HEK293T (cell line): ENCODE data around the gene PHF13.
A peak's percentile ranks its signal among the peaks of the same experiment; 100 is the strongest.

Experiments used
- CTCF ChIA-PET: fragments of 350-600 bp; formaldehyde crosslinking; extraction: SDS; loops from one replicate; lab custom pipeline; 2021; ENCODE audit warnings: antibody characterized with exemption, inconsistent platforms; lab: Yijun Ruan, JAX
- POLR2A ChIA-PET: fragments of 350-600 bp; formaldehyde crosslinking; extraction: SDS; loops from one replicate; lab custom pipeline; 2020; ENCODE audit warnings: antibody characterized with exemption, inconsistent platforms; lab: Yijun Ruan, JAX
- DNase-seq: peaks from one replicate; pipeline ENCODE4 v3.0.0; 2012; ENCODE audit warnings: mixed read lengths; ENCODE audit errors: extremely low spot score
- ARNT ChIP-seq: fragments of 450-650 bp; IDR thresholded peaks from 2 replicates; pipeline ENCODE4 v1.6.1; 2017; ENCODE audit warnings: mild to moderate bottlenecking
- BHLHE40 ChIP-seq: fragments of 450-650 bp; IDR thresholded peaks from 2 replicates; pipeline ENCODE4 v1.6.1; 2016; ENCODE audit warnings: mild to moderate bottlenecking, moderate library complexity, borderline replicate concordance
- CTBP1 ChIP-seq: fragments of 450-650 bp; IDR thresholded peaks from 2 replicates; pipeline ENCODE4 v1.6.1; 2016; ENCODE audit warnings: borderline replicate concordance
- ELF4 ChIP-seq: fragments of 450-650 bp; IDR thresholded peaks from 2 replicates; pipeline ENCODE4 v1.6.1; 2017; ENCODE audit warnings: antibody characterized with exemption
- FOXA1 ChIP-seq: fragments of 450-650 bp; IDR thresholded peaks from 2 replicates; pipeline ENCODE4 v1.6.1; 2016; ENCODE audit warnings: mild to moderate bottlenecking
- FOXM1 ChIP-seq: fragments of 450-650 bp; IDR thresholded peaks from 2 replicates; pipeline ENCODE4 v1.6.1; 2017; ENCODE audit warnings: mild to moderate bottlenecking, borderline replicate concordance
- HDGF ChIP-seq: fragments of 450-650 bp; IDR thresholded peaks from 2 replicates; pipeline ENCODE4 v1.6.1; 2017; ENCODE audit warnings: antibody characterized with exemption, borderline replicate concordance
- L3MBTL2 ChIP-seq: fragments of 450-650 bp; conservative IDR thresholded peaks from 2 replicates; pipeline ENCODE4 v1.6.1; 2016; ENCODE audit warnings: mild to moderate bottlenecking
- LEF1 ChIP-seq: fragments of 450-650 bp; IDR thresholded peaks from 2 replicates; pipeline ENCODE4 v1.6.1; 2017; ENCODE audit warnings: mild to moderate bottlenecking, borderline replicate concordance
- NFRKB ChIP-seq: fragments of 450-650 bp; IDR thresholded peaks from 2 replicates; pipeline ENCODE4 v1.6.1; 2016; ENCODE audit warnings: mild to moderate bottlenecking, moderate library complexity
- SP1 ChIP-seq: fragments of 450-650 bp; IDR thresholded peaks from 2 replicates; pipeline ENCODE4 v1.6.1; 2017
- SUZ12 ChIP-seq: fragments of 450-650 bp; IDR thresholded peaks from 2 replicates; pipeline ENCODE4 v1.6.1; 2016; ENCODE audit warnings: mild to moderate bottlenecking
- TARDBP ChIP-seq: fragments of 450-650 bp; IDR thresholded peaks from 2 replicates; pipeline ENCODE4 v1.6.1; 2016
- ZNF384 ChIP-seq: fragments of 450-650 bp; IDR thresholded peaks from 2 replicates; pipeline ENCODE4 v1.6.1; 2016

The PHF13 gene

DNA sequence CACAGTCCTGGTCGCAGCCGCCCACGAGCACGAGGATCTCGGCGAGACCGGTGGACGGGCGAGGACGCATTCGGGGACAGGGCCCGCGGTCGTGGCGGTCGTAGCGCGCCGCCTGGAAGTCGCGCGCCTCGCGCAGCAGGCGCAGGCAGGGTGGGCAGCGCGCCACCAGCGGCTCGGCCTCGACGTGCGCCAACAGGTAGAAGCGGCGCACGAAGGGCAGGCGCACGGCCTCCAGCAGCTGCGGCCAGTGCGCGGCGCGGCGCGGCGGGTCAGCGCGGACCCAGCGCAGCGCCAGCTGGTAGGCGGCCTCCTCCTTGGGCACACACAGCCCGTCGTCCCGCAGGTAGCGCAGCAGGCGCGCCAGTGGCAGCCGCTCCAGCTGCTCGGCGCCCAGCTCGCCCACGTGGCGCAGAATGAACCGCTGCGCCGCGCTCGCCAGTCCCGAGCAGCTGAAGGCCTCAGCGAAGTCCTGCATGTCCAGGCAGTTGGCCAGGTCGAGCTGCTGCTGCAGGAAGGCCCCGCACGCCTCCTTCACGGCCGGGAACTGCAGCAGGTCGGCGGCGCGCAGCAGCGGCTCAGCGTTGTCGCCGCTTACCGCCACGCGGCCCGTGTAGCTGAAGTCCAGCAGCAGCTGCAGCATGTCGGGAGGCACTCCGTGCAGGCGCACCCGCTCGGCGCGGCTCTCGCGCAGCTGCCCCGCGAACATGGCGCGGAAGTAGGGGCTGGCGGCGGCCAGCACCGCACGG, 11.4 kb upstream of the PHF13 start:
- ChIA-PET POLR2A (interaction anchor here (0.9 to 6.1 kb wide), 10 partner anchors 10 to 184 kb away, joined by 3 to 55 read pairs (median 6); partner anchors contain the start of genes NOL9, PHF13, TAS1R1 and ZBTB48), CTCF (interaction anchor here (1.3 kb wide), 1 partner anchor 48 kb away, joined by 3 read pairs; the partner anchor contains the start of gene NOL9)
- no peak for DNase-seq
- TF ChIP-seq L3MBTL2 (peak; percentile 77), NFRKB (no peak)

DNA sequence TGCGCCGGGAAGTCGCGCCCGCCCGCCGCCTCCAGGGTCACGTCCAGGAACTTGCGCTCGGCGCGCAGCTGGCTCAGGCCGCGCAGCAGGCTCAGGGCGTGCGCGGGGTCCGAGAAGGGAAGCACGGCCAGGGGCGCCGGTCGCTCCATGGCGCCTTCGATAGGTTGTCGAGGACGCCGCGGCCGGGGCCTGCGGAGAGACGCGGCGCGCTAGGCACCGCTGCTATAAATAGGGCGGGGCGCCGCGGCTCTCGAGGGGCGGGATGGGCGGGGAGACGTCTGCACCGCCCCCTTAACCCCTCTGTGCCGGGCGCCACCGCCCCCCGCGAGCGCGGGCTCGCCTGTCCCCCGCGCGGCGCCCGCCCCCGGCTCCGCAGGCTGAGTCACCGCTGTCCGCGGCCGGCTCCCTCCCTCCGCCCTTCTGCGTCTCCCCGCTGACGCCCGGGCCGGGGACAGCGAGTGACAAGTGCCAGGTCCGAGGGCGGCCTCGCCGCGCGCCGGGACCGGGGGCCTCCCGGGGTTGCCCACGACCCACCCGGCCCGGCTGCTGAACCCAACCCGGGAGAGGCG, 10.8 kb upstream of the PHF13 start, which contains the start of gene KLHL21:
KLHL21 (minus strand) TSS at position 201 of the 569 bp plus-strand sequence; CDS start at position 149, 52 bp downstream.
- ChIA-PET CTCF (interaction anchor here (1.3 kb wide), 1 partner anchor 48 kb away, joined by 3 read pairs; the partner anchor contains the start of gene NOL9), POLR2A (interaction anchor here (0.7 to 6.1 kb wide), 11 partner anchors 9 to 95 kb away, joined by 3 to 55 read pairs (median 5); partner anchors contain the start of genes NOL9, PHF13, TAS1R1 and ZBTB48)
- TF ChIP-seq LEF1 = no peak
- TF ChIP-seq FOXM1 = peak; percentile 43; the same call in 1 of the 2 replicates
- peak; percentile 81 for DNase-seq

DNA sequence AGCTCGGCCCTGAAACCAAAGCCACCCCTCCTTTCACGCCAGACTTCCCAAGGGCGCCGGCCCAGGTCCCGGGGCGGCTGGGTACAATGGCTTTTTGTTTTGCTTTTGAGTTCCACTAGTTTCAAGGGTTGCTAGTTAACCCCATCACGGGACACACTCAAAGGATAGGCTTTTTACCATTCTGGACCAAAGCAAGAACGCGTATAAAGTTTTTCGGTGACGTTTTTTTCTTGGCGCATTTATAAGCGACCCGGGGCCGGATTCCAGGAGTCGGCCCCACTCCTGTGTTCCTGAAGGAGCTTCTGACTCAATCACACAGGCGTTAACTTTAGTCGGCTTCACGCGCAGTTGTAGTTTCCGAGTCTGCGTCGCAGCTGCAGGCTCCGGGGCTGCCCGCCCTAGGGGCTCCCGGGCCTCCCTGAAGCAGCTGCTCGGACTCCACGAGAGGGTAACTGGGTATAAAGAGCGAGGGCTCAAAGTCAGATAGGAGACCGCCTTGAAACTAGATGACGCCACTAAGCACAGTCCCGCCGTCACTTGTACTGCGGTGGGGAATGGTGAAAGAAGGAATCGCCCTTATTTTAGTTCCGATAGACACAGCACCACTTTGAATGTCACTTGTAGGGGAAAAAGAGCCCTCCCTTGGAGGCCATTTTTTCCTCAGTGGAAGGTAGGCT, 10.2 kb upstream of the PHF13 start:
- no peak for TF ChIP-seq ELF4
- TF ChIP-seq ARNT = no peak
- TF ChIP-seq SP1 = no peak
- no peak for TF ChIP-seq BHLHE40
- TF ChIP-seq FOXA1 = no peak
- no peak for TF ChIP-seq FOXM1
- no peak for TF ChIP-seq TARDBP
- no peak for TF ChIP-seq ZNF384
- no peak for TF ChIP-seq L3MBTL2
- TF ChIP-seq CTBP1 = no peak
- no peak for TF ChIP-seq NFRKB
- ChIA-PET CTCF (interaction anchor here (0.6 kb wide), 1 partner anchor 49 kb away, joined by 3 read pairs; the partner anchor contains the start of gene NOL9), POLR2A (interaction anchor here (0.7 to 6.1 kb wide), 10 partner anchors 9 to 96 kb away, joined by 3 to 55 read pairs (median 5); partner anchors contain the start of genes NOL9, PHF13, TAS1R1 and ZBTB48)
- DNase-seq = no peak

DNA sequence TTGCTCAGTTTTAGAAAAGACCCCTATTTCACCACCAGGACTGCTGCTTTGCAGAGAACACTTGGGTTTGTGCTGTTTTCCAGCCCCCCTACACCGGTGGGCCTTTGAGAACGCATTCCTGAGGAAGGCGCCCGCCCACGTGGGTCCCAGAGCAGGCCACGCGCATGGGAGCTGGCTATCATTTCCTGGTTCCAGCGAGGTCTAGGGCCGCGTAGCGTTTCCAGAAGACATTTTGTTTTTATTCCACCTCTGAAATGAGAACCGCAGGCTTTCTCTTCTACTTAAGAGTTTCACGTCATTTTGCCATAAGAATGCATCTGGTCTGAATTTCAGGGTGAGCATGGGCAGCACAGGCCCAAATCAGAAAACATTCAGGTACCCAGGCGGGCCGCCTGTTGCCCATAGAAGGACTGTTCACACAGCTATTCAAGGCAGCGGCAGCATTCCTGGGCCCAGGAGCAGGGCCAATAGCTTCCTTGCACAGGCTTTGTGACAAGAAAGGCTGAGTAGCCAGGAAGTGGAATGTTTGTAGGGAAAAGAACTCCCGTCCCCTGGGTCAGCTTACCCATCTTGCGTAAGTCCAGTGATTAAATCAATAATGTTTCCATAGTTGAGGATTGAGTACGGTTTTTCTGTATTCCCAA, 9.5 kb upstream of the PHF13 start:
- CTCF ChIA-PET = interaction anchor here (0.6 kb wide), 1 partner anchor 50 kb away, joined by 3 read pairs; the partner anchor contains the start of gene NOL9
- POLR2A ChIA-PET = interaction anchor here (1.5 to 6.1 kb wide), 8 partner anchors 8 to 50 kb away, joined by 3 to 55 read pairs (median 8); partner anchors contain the start of genes NOL9, PHF13, TAS1R1 and ZBTB48
- TF ChIP-seq L3MBTL2 (peak; percentile 66; the same call in 1 of the 2 replicates), SP1 (no peak)
- DNase-seq = no peak

DNA sequence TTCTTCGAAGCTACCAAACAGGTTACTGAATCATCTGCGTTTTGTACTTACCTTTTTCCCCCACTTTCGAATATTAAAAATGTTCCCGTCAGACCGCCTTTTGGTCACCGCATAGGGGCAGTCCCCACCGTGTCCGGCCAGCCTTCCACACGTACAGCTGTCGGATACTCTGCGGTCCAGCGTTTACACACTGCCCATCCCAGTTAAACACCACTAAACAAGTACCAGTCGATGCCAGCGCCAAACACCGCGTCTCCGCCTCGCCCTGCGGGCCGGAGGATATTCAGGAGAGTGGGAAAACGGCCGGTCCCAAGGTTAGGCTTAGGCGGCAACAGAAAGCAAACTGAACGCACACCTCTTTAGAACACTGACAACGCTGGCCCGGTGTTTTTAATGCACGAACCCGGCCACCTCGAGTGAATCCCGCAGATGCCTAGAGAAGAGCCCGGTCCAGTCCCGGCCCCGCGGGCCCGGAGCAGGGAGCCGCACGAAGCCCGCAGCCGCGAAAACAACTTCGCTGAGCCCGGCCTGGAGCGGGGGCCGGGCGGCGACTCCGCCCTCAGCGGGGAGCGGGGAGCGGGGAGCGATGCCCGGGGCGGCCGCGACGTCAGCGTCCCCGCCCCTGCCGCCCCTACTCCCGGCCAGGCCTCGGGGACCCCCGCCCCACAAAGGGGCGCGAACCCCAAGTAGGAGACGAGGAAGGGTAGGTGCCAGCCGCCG, 730 bp upstream of the PHF13 start:
- ChIA-PET POLR2A (interaction anchor here (1.1 to 2.0 kb wide), 3 partner anchors 9 to 11 kb away, joined by 5 to 16 read pairs (median 7); partner anchors contain the start of gene KLHL21), CTCF (interaction anchor here (0.6 to 1.3 kb wide), 2 partner anchors 11 to 31 kb away, joined by 3 to 5 read pairs; partner anchors contain the start of gene THAP3)
- TF ChIP-seq ELF4 = no peak
- 0 out of 2 replicates have a peak, but pooled peaks have one; percentile 36 for TF ChIP-seq FOXM1
- TF ChIP-seq TARDBP = no peak
- 0 out of 2 replicates have a peak, but pooled peaks have one; percentile 24 for TF ChIP-seq L3MBTL2
- peak; percentile 63 for DNase-seq

DNA sequence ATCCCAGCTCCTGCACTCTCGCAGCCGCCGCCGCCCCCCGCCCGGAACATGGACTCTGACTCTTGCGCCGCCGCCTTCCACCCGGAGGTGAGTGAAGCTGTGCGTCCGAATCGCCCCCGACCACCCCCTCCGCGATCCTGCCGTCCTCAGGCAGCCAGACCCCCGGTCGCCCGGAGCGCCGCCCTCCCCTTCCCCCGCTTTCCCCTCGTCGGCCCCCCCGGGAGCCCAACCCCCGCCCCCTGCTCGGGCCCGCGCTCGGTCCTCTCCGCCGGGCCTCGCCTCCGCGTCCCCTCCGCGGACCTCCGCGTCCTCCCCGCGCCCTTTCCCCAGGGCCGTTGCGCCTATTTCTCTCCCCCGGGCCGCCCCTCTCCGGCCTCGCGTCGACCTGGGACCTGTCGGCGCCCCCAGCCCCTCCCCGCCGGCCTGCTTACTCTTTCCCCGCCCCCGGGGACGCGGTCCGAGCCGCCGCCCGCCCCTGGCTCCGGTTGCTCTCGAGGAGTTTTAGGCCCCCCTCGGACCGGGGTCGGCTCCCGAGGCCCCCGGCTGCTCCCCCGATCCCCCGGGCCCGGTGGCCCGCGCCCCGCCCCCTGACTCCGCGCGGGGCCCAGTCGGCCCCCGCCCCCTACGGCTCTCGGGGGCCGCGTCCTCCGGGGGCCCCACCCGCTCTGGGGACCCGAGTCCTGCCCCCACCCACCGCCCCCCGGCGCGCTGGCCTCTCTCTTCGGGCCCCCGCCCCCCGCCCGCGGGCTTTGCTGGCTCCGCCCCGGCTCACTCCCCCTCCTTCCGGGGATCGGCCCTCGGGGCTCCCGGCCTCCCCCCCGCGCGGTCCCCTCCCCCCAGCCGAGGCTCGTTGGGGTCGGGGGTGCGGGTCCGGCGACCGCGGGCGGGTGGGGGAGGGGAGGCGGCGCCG, 743 bp downstream of the PHF13 start:
- peak; percentile 58 for DNase-seq
- ChIA-PET CTCF (no interaction called here), POLR2A (interaction anchor here (0.6 to 1.2 kb wide), 4 partner anchors 9 to 14 kb away, joined by 3 to 7 read pairs (median 4); partner anchors contain the start of gene KLHL21)
- TF ChIP-seq ELF4 (no peak), ARNT (no peak), TARDBP (no peak), HDGF (no peak), FOXA1 (no peak), SP1 (no peak), LEF1 (no peak), FOXM1 (no peak), L3MBTL2 (no peak), BHLHE40 (no peak), SUZ12 (no peak)
